ENCODE measurements around the gene ZNF524.

ZNF524 gene

DNA sequence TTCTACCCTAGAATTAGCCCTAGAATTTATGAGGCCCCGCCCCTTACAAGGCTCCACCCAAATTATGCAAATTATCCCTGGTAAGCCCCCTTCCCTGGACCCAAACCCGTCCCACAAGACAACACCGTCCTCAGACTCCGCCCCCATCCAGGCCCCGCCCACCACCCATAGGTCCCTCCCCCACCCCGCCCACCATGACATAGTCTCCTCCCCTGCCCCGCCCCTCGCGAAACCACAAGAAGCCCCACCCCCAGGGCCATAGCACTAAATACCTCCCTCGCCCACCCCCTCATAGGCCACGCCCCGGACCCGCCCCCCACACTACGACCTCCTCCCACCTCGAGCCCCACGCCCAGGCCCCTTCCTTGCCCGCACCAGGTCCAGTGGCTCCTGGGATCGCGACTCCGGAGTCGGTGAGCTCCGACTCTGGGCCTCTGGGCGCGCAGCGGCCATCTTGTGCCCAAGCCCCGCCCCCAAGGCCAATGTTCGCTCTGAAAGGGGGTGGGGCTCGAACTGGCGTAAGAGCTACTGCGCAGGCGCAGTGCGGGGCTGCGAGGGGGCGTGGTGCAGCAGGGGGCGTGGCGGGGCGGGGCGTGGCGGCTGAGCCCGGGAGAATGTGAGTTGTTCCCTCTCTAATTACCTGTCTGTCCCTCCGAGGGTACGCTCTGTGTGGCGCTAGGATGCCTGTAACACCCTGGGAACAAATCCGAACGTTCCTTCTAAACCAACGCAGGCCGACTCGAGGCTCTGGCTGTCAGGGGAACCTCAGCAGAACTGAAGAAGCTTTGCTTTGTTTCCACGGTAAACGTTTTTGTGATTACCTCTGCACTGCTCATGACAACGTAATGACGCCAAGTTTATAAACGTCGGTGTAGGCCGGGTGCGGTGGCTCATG lies 24.3 kb downstream of the ZNF524 start, which contains the start of gene ZNF784:
ZNF784 (minus strand) TSS at position 458 of the 895 bp plus-strand sequence; CDS start at position 453, 5 bp downstream.
- Histone ChIP-seq H3K4me1 (ENCODE audit: low read length) (no peaks in the 10 kb centered on the region), H3K4me2 (ENCODE audit: low read depth, low read length) (peak within 1 kb of the TSS; percentile 72), H3K27ac (ENCODE audit: low read length) (peak within 1 kb of the TSS; percentile 81), H3K36me3 (replicated peaks; ENCODE audit: insufficient read depth, low read length) (no peaks in the 10 kb centered on the region), H4K20me1 (ENCODE audit: insufficient read depth, low read length) (no peaks in the 10 kb centered on the region), H3K9ac (ENCODE audit: low read length) (peak within 1 kb of the TSS; percentile 86), H3K9me3 (replicated peaks; ENCODE audit: insufficient read depth, low read length) (no peaks in the 10 kb centered on the region), H3F3A (ENCODE audit: insufficient read depth, low read length) (0 out of 2 replicates have a peak, but pooled peaks cover 9% of the 10 kb centered on the region), H3K9me2 (replicated peaks; ENCODE audit: insufficient read depth, low read length) (no peaks in the 10 kb centered on the region), H3K4me3 (ENCODE audit: low read length) (peak within 1 kb of the TSS; percentile 74), H2AFZ (ENCODE audit: low read length) (peak within 1 kb of the TSS; percentile 33), H3K27me3 (replicated peaks; ENCODE audit: insufficient read depth, low read length) (peaks cover 18% of the 10 kb centered on the region), H3K79me2 (ENCODE audit: low read length) (no peaks in the 10 kb centered on the region; the same call in 1 of the 2 replicates)
- DNase-seq, result peak; percentile 93
- no peak for TF ChIP-seq EZH2 (optimal IDR thresholded peaks at IDR 0.05; ENCODE audit: low read depth, low read length)
- TF ChIP-seq, protein P1, sequence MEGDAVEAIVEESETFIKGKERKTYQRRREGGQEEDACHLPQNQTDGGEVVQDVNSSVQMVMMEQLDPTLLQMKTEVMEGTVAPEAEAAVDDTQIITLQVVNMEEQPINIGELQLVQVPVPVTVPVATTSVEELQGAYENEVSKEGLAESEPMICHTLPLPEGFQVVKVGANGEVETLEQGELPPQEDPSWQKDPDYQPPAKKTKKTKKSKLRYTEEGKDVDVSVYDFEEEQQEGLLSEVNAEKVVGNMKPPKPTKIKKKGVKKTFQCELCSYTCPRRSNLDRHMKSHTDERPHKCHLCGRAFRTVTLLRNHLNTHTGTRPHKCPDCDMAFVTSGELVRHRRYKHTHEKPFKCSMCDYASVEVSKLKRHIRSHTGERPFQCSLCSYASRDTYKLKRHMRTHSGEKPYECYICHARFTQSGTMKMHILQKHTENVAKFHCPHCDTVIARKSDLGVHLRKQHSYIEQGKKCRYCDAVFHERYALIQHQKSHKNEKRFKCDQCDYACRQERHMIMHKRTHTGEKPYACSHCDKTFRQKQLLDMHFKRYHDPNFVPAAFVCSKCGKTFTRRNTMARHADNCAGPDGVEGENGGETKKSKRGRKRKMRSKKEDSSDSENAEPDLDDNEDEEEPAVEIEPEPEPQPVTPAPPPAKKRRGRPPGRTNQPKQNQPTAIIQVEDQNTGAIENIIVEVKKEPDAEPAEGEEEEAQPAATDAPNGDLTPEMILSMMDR (IDR thresholded peaks at IDR 0.05; ENCODE audit: low read length), result no peak
- TF ChIP-seq EZH2phosphoT487 (IDR thresholded peaks at IDR 0.05; ENCODE audit: low read length), result no peak

DNA sequence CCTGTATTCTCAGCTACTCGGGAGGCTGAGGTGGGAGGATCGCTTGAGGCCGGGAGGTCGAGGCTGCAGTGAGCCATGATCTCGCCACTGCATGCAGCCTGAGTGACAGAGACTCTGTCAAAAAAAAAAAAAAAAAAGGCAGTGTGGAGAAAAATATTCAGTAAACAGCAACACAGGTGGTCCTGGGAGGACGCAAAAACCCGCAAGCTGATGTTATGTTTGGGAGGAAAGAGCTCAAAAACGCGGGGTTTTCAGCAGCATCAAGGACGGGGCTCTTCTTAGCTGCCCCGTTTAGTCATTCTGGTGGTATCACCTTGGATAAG lies 24.9 kb downstream of the ZNF524 start:
- Histone ChIP-seq H3K4me3 (ENCODE audit: low read length) (peak overlapping the region; percentile 74), H3K9me2 (replicated peaks; ENCODE audit: insufficient read depth, low read length) (no peaks in the 10 kb centered on the region), H3K4me1 (ENCODE audit: low read length) (no peaks in the 10 kb centered on the region), H2AFZ (ENCODE audit: low read length) (peak overlapping the region; percentile 33), H3K27me3 (replicated peaks; ENCODE audit: insufficient read depth, low read length) (peaks cover 23% of the 10 kb centered on the region), H3K79me2 (ENCODE audit: low read length) (no peaks in the 10 kb centered on the region; the same call in 1 of the 2 replicates), H3K9ac (ENCODE audit: low read length) (peak overlapping the region; percentile 28; the same call in 1 of the 2 replicates), H3K9me3 (replicated peaks; ENCODE audit: insufficient read depth, low read length) (no peaks in the 10 kb centered on the region), H3K36me3 (replicated peaks; ENCODE audit: insufficient read depth, low read length) (no peaks in the 10 kb centered on the region), H3K27ac (ENCODE audit: low read length) (no peak overlapping the region; the same call in 1 of the 2 replicates), H4K20me1 (ENCODE audit: insufficient read depth, low read length) (no peaks in the 10 kb centered on the region), H3F3A (ENCODE audit: insufficient read depth, low read length) (0 out of 2 replicates have a peak, but pooled peaks cover 9% of the 10 kb centered on the region), H3K4me2 (ENCODE audit: low read depth, low read length) (peak overlapping the region; percentile 72)
- no peak for DNase-seq
- TF ChIP-seq EZH2phosphoT487 (IDR thresholded peaks at IDR 0.05; ENCODE audit: low read length) (no peak), EZH2 (optimal IDR thresholded peaks at IDR 0.05; ENCODE audit: low read depth, low read length) (no peak)
- TF ChIP-seq, protein P1 (IDR thresholded peaks at IDR 0.05; ENCODE audit: low read length), result no peak

DNA sequence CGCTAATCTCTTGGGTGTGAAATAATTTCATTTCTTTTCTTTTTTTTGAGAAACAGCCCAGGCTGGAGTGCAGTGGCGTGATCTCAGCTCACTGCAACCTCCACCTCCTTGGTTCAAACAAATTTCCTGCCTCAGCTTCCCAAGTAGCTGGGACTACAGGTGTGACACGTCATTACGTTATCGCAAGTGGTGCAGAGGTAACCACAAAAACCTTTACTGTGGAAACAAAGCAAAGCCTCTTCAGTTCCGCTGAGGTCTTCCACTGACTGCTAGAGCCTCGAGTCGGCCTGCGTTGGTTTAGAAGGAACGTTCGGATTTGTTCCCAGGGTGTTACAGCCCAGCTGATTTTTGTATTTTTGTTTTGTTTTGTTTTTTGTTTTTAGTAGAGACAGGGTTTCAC lies 26.3 kb downstream of the ZNF524 start:
- H3K9ac ChIP-seq (ENCODE audit: low read length), result no peak overlapping the region
- H3K4me2 ChIP-seq (ENCODE audit: low read depth, low read length), result no peak overlapping the region
- no peak for DNase-seq
- H3K9me2 ChIP-seq (replicated peaks; ENCODE audit: insufficient read depth, low read length), result no peaks in the 10 kb centered on the region
- no peak overlapping the region for H3K4me3 ChIP-seq (ENCODE audit: low read length)
- H3K27me3 ChIP-seq (replicated peaks; ENCODE audit: insufficient read depth, low read length), result peaks cover 23% of the 10 kb centered on the region
- H3F3A ChIP-seq (ENCODE audit: insufficient read depth, low read length), result 0 out of 2 replicates have a peak, but pooled peaks cover 9% of the 10 kb centered on the region
- TF ChIP-seq EZH2 (optimal IDR thresholded peaks at IDR 0.05; ENCODE audit: low read depth, low read length) (no peak), EZH2phosphoT487 (IDR thresholded peaks at IDR 0.05; ENCODE audit: low read length) (no peak)
- TF ChIP-seq, protein P1 (IDR thresholded peaks at IDR 0.05; ENCODE audit: low read length), result no peak
- no peaks in the 10 kb centered on the region for H3K4me1 ChIP-seq (ENCODE audit: low read length)
- H3K36me3 ChIP-seq (replicated peaks; ENCODE audit: insufficient read depth, low read length), result no peaks in the 10 kb centered on the region
- no peaks in the 10 kb centered on the region for H4K20me1 ChIP-seq (ENCODE audit: insufficient read depth, low read length)
- H3K9me3 ChIP-seq (replicated peaks; ENCODE audit: insufficient read depth, low read length), result no peaks in the 10 kb centered on the region
- no peaks in the 10 kb centered on the region; the same call in 1 of the 2 replicates for H3K79me2 ChIP-seq (ENCODE audit: low read length)
- H3K27ac ChIP-seq (ENCODE audit: low read length), result no peak overlapping the region
- H2AFZ ChIP-seq (ENCODE audit: low read length), result no peak overlapping the region
